GM23338 (cell line): Measurements from ENCODE around the gene MYOM1. TPM values are rescaled to one million over a fixed set of nuclear protein-coding genes. Genes with fewer than 3 reads are reported as not detected.

Experiments used
- ATAC-seq: fragments of 200-7000 bp; cut with Tn5 transposase; 3 replicates; pipeline ENCODE4 v1.9.1; 2020
- DNase-seq: peaks from one replicate; pipeline ENCODE4 v3.0.0-alpha.2; 2015; ENCODE audit warnings: low spot score
- H2AFZ ChIP-seq: fragments of 200-600 bp; sonication (generic); 2 replicates; pipeline ENCODE4 v1.8.0; 2016; ENCODE audit warnings: antibody characterized with exemption, mild to moderate bottlenecking, moderate library complexity
- H3F3A ChIP-seq: fragments of 200-600 bp; sonication (generic); replicated peaks from 2 replicates; pipeline ENCODE4 v1.8.0; 2017; ENCODE audit warnings: antibody characterized with exemption, mixed run types, low read depth
- H3K27ac ChIP-seq: fragments of 200-600 bp; sonication (generic); 2 replicates; pipeline ENCODE4 v1.6.1; 2016; ENCODE audit warnings: low read depth
- H3K27me3 ChIP-seq: fragments of 200-600 bp; sonication (generic); 2 replicates; pipeline ENCODE4 v1.8.0; 2016; ENCODE audit warnings: mild to moderate bottlenecking, mixed run types, moderate library complexity; ENCODE audit not compliant: insufficient read depth
- H3K36me3 ChIP-seq: fragments of 200-600 bp; sonication (generic); 2 replicates; pipeline ENCODE4 v1.8.0; 2016; ENCODE audit warnings: mild to moderate bottlenecking; ENCODE audit not compliant: insufficient read depth
- H3K4me1 ChIP-seq: fragments of 200-600 bp; sonication (generic); 2 replicates; pipeline ENCODE4 v1.8.0; 2016; ENCODE audit warnings: mild to moderate bottlenecking, moderate library complexity; ENCODE audit not compliant: insufficient read depth
- H3K4me2 ChIP-seq: fragments of 200-600 bp; sonication (generic); 2 replicates; pipeline ENCODE4 v1.7.1; 2017; ENCODE audit warnings: mixed run types
- H3K4me3 ChIP-seq: fragments of 200-600 bp; sonication (generic); 2 replicates; pipeline ENCODE4 v1.6.1; 2016; ENCODE audit warnings: mixed run types
- H3K79me2 ChIP-seq: fragments of 200-600 bp; sonication (generic); replicated peaks from 2 replicates; pipeline ENCODE4 v1.8.0; 2017; ENCODE audit warnings: mild to moderate bottlenecking; ENCODE audit not compliant: insufficient read depth
- H3K9me2 ChIP-seq: fragments of 200-600 bp; sonication (generic); 2 replicates; pipeline ENCODE4 v1.8.0; 2017; ENCODE audit not compliant: insufficient read depth
- H4K20me1 ChIP-seq: fragments of 200-600 bp; sonication (generic); replicated peaks from 2 replicates; pipeline ENCODE4 v1.8.0; 2017; ENCODE audit warnings: mild to moderate bottlenecking; ENCODE audit not compliant: insufficient read depth
- H3K27ac Mint-ChIP-seq: 2 replicates; pipeline ENCODE4 v1.8.0; 2020; ENCODE audit warnings: inconsistent platforms, mild to moderate bottlenecking, moderate library complexity, mixed read lengths
- H3K27me3 Mint-ChIP-seq: 3 replicates; pipeline ENCODE4 v1.8.0; 2022; ENCODE audit warnings: low read depth, mild to moderate bottlenecking, moderate library complexity, mixed read lengths, inconsistent platforms; ENCODE audit not compliant: insufficient read depth, poor library complexity
- H3K36me3 Mint-ChIP-seq: 3 replicates; pipeline ENCODE4 v1.8.0; 2021; ENCODE audit warnings: low read depth, mild to moderate bottlenecking, inconsistent platforms, moderate library complexity, mixed read lengths
- H3K4me1 Mint-ChIP-seq: 3 replicates; pipeline ENCODE4 v1.8.0; 2020; ENCODE audit warnings: mild to moderate bottlenecking, inconsistent platforms, mixed read lengths
- H3K4me3 Mint-ChIP-seq: 3 replicates; pipeline ENCODE4 v1.8.0; 2021; ENCODE audit warnings: moderate library complexity, mild to moderate bottlenecking, inconsistent platforms, mixed read lengths
- H3K9me3 Mint-ChIP-seq: 3 replicates; pipeline ENCODE4 v1.8.0; 2020; ENCODE audit warnings: moderate library complexity, mild to moderate bottlenecking, inconsistent platforms, mixed read lengths
- CREB1 ChIP-seq: fragments of 250-450 bp; sonication (Bioruptor Pico); IDR thresholded peaks from 2 replicates; pipeline ENCODE4 v1.5.0; 2020; ENCODE audit warnings: low read depth, mild to moderate bottlenecking, moderate library complexity
- CTCF ChIP-seq, 2 experiments: fragments of 200-600 bp in 1 of 2; sonication (generic) in 1 of 2; conservative IDR thresholded peaks; 2 replicates each; pipeline versions ENCODE4 v1.5.1 to v1.6.1; 2016 to 2017; ENCODE audit warnings: antibody characterized with exemption in 2 of 2, low read depth in 2 of 2, mild to moderate bottlenecking in 2 of 2, moderate library complexity in 1 of 2
- EZH2 ChIP-seq: fragments of 200-600 bp; sonication (generic); IDR thresholded peaks from one replicate; pipeline ENCODE4 v1.8.0; 2017; ENCODE audit warnings: antibody characterized with exemption, mild to moderate bottlenecking, low read depth; ENCODE audit not compliant: unreplicated experiment
- EZH2phosphoT487 ChIP-seq: fragments of 200-600 bp; sonication (generic); IDR thresholded peaks from one replicate; pipeline ENCODE4 v1.8.1; 2018; ENCODE audit warnings: antibody characterized with exemption; ENCODE audit not compliant: unreplicated experiment
- JUNB ChIP-seq: IDR thresholded peaks from one replicate; pipeline ENCODE4 v1.6.1; 2016; ENCODE audit warnings: antibody characterized with exemption; ENCODE audit not compliant: unreplicated experiment
- NANOG ChIP-seq: IDR thresholded peaks from 2 replicates; pipeline ENCODE4 v1.6.1; 2016; ENCODE audit warnings: antibody characterized with exemption, borderline replicate concordance
- POLR2AphosphoS5 ChIP-seq: IDR thresholded peaks from 2 replicates; pipeline ENCODE4 v1.6.1; 2016; ENCODE audit warnings: antibody characterized with exemption, low read depth
- STAT1 ChIP-seq: IDR thresholded peaks from one replicate; pipeline ENCODE4 v1.6.1; 2016; ENCODE audit warnings: antibody characterized with exemption; ENCODE audit not compliant: unreplicated experiment
- ZNF114 ChIP-seq: fragments of 250-450 bp; sonication (Bioruptor Pico); IDR thresholded peaks from 2 replicates; pipeline ENCODE4 v1.5.0; 2020; ENCODE audit warnings: mild to moderate bottlenecking, moderate library complexity
- ZNF331 ChIP-seq: fragments of 250-450 bp; sonication (Bioruptor Pico); IDR thresholded peaks from 2 replicates; pipeline ENCODE4 v1.5.0; 2020; ENCODE audit warnings: low read depth, mild to moderate bottlenecking, moderate library complexity
- polyA plus RNA-seq: library from polyadenylated mRNA; unstranded; fragments of >200 nt; fragmentation: Nextera tagmentation; extraction: Ambion mirVana; gene quantifications from 2 replicates; pipeline ENCODE4 v1.2.1, GENCODE V29; 2016
- total RNA-seq: library from RNA; depleted of rRNA; stranded (reverse); fragments of >200 nt; shearing (Covaris generic); gene quantifications from 2 replicates; pipeline ENCODE4 v1.2.3, GENCODE V29; 2014
- TF ChIP-seq, protein P1 (sequence below): IDR thresholded peaks from one replicate; pipeline ENCODE4 v1.6.1; 2018; ENCODE audit warnings: antibody characterized with exemption; ENCODE audit not compliant: unreplicated experiment
- TF ChIP-seq, protein P2 (sequence below): IDR thresholded peaks from 2 replicates; pipeline ENCODE4 v1.6.1; 2016; ENCODE audit warnings: antibody characterized with exemption
- TF ChIP-seq, protein P3 (sequence below): fragments of 250-450 bp; sonication (Bioruptor Pico); IDR thresholded peaks from 2 replicates; pipeline ENCODE4 v1.5.0; 2020; ENCODE audit warnings: mild to moderate bottlenecking, moderate library complexity

Gene MYOM1
- total and polyA plus RNA-seq, 2 experiments from 2014 or later = 0.27 to 0.38 TPM

DNA sequence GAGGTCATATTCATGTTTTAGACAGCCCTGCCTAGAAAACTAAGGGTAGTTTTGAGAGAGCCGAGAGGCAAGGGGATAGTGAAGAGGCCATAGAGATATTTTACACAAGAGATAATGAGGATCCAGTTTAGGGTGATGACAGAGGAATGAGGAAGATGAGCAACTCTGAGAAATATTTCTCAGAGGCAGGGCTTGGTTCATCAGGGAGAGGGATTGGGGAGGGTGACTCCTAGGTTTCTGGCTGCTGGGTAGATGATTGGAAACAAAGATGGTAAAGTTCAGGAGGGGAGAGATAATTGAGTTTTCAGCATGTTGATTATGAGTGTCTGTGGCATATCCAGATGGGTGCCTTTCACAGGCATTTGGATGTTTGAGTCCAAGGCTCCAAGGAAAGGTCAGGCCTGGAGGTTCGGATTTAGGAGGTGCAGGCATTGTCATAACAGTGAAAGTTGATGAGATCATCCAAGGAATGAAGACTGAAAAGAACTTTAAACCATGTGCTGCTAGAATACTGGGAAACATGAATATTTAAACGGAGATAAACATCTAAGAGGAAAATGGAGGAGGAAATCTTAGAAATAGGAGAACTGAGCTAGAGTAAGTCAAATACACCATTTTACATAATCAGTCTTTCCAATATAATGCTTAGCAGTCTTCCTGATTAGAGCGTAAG is 49.6 kb upstream of the MYOM1 start:
- Mint-ChIP-seq H3K36me3 (peaks cover 8% of the 10 kb centered on the region; the same call in 2 of the 3 replicates), H3K27ac (no peak overlapping the region; the same call in 1 of the 2 replicates), H3K4me3 (no peak overlapping the region), H3K9me3 (no peaks in the 10 kb centered on the region), H3K4me1 (peaks cover 35% of the 10 kb centered on the region), H3K27me3 (peaks cover 2% of the 10 kb centered on the region)
- no peaks in the 10 kb centered on the region for H3F3A ChIP-seq
- TF ChIP-seq ZNF114 (CRISPR knock-in tag) = no peak
- no peak for TF ChIP-seq POLR2AphosphoS5
- no peak for TF ChIP-seq CREB1
- TF ChIP-seq STAT1 = no peak
- no peak for TF ChIP-seq EZH2
- TF ChIP-seq, protein P1, sequence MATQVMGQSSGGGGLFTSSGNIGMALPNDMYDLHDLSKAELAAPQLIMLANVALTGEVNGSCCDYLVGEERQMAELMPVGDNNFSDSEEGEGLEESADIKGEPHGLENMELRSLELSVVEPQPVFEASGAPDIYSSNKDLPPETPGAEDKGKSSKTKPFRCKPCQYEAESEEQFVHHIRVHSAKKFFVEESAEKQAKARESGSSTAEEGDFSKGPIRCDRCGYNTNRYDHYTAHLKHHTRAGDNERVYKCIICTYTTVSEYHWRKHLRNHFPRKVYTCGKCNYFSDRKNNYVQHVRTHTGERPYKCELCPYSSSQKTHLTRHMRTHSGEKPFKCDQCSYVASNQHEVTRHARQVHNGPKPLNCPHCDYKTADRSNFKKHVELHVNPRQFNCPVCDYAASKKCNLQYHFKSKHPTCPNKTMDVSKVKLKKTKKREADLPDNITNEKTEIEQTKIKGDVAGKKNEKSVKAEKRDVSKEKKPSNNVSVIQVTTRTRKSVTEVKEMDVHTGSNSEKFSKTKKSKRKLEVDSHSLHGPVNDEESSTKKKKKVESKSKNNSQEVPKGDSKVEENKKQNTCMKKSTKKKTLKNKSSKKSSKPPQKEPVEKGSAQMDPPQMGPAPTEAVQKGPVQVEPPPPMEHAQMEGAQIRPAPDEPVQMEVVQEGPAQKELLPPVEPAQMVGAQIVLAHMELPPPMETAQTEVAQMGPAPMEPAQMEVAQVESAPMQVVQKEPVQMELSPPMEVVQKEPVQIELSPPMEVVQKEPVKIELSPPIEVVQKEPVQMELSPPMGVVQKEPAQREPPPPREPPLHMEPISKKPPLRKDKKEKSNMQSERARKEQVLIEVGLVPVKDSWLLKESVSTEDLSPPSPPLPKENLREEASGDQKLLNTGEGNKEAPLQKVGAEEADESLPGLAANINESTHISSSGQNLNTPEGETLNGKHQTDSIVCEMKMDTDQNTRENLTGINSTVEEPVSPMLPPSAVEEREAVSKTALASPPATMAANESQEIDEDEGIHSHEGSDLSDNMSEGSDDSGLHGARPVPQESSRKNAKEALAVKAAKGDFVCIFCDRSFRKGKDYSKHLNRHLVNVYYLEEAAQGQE = no peak
- no peak for TF ChIP-seq JUNB
- TF ChIP-seq CTCF (conservative IDR thresholded peaks at IDR 0.05; ENCODE audit: low read depth in 2 of 2) = no peak
- TF ChIP-seq, protein P2, sequence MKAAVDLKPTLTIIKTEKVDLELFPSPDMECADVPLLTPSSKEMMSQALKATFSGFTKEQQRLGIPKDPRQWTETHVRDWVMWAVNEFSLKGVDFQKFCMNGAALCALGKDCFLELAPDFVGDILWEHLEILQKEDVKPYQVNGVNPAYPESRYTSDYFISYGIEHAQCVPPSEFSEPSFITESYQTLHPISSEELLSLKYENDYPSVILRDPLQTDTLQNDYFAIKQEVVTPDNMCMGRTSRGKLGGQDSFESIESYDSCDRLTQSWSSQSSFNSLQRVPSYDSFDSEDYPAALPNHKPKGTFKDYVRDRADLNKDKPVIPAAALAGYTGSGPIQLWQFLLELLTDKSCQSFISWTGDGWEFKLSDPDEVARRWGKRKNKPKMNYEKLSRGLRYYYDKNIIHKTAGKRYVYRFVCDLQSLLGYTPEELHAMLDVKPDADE = no peak
- TF ChIP-seq, protein P3, sequence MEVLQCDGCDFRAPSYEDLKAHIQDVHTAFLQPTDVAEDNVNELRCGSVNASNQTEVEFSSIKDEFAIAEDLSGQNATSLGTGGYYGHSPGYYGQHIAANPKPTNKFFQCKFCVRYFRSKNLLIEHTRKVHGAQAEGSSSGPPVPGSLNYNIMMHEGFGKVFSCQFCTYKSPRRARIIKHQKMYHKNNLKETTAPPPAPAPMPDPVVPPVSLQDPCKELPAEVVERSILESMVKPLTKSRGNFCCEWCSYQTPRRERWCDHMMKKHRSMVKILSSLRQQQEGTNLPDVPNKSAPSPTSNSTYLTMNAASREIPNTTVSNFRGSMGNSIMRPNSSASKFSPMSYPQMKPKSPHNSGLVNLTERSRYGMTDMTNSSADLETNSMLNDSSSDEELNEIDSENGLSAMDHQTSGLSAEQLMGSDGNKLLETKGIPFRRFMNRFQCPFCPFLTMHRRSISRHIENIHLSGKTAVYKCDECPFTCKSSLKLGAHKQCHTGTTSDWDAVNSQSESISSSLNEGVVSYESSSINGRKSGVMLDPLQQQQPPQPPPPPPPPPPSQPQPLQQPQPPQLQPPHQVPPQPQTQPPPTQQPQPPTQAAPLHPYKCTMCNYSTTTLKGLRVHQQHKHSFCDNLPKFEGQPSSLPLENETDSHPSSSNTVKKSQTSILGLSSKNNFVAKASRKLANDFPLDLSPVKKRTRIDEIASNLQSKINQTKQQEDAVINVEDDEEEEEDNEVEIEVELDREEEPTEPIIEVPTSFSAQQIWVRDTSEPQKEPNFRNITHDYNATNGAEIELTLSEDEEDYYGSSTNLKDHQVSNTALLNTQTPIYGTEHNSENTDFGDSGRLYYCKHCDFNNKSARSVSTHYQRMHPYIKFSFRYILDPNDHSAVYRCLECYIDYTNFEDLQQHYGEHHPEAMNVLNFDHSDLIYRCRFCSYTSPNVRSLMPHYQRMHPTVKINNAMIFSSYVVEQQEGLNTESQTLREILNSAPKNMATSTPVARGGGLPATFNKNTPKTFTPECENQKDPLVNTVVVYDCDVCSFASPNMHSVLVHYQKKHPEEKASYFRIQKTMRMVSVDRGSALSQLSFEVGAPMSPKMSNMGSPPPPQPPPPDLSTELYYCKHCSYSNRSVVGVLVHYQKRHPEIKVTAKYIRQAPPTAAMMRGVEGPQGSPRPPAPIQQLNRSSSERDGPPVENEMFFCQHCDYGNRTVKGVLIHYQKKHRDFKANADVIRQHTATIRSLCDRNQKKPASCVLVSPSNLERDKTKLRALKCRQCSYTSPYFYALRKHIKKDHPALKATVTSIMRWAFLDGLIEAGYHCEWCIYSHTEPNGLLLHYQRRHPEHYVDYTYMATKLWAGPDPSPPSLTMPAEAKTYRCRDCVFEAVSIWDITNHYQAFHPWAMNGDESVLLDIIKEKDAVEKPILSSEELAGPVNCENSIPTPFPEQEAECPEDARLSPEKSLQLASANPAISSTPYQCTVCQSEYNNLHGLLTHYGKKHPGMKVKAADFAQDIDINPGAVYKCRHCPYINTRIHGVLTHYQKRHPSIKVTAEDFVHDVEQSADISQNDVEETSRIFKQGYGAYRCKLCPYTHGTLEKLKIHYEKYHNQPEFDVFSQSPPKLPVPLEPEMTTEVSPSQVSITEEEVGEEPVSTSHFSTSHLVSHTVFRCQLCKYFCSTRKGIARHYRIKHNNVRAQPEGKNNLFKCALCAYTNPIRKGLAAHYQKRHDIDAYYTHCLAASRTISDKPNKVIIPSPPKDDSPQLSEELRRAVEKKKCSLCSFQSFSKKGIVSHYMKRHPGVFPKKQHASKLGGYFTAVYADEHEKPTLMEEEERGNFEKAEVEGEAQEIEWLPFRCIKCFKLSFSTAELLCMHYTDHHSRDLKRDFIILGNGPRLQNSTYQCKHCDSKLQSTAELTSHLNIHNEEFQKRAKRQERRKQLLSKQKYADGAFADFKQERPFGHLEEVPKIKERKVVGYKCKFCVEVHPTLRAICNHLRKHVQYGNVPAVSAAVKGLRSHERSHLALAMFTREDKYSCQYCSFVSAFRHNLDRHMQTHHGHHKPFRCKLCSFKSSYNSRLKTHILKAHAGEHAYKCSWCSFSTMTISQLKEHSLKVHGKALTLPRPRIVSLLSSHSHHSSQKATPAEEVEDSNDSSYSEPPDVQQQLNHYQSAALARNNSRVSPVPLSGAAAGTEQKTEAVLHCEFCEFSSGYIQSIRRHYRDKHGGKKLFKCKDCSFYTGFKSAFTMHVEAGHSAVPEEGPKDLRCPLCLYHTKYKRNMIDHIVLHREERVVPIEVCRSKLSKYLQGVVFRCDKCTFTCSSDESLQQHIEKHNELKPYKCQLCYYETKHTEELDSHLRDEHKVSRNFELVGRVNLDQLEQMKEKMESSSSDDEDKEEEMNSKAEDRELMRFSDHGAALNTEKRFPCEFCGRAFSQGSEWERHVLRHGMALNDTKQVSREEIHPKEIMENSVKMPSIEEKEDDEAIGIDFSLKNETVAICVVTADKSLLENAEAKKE (CRISPR knock-in tag) = no peak
- no peak for TF ChIP-seq ZNF331 (CRISPR knock-in tag)
- no peak for TF ChIP-seq NANOG
- no peak for TF ChIP-seq EZH2phosphoT487
- H3K9me2 ChIP-seq = no peaks in the 10 kb centered on the region
- no peak overlapping the region for H3K4me3 ChIP-seq
- peaks cover 11% of the 10 kb centered on the region; the same call in 1 of the 2 replicates for H3K36me3 ChIP-seq
- no peaks in the 10 kb centered on the region for H3K27me3 ChIP-seq
- H3K79me2 ChIP-seq = peaks cover 90% of the 10 kb centered on the region
- H4K20me1 ChIP-seq = peaks cover 36% of the 10 kb centered on the region
- H3K27ac ChIP-seq = no peak overlapping the region
- ATAC-seq = no peak
- DNase-seq = no peak
- H3K4me2 ChIP-seq = no peak overlapping the region
- H3K4me1 ChIP-seq = peaks cover 5% of the 10 kb centered on the region
- no peak overlapping the region for H2AFZ ChIP-seq
